GM19468 (cell line): ENCODE data around the gene ITPKB.

Source experiments
- ATAC-seq: cut with Tn5 transposase; IDR thresholded peaks from one replicate; pipeline ENCODE4 v1.9.1; 2021; ENCODE audit warnings: mild to moderate bottlenecking, moderate library complexity, moderate number of reproducible peaks; ENCODE audit not compliant: unreplicated experiment; ENCODE audit errors: extremely low read depth

ITPKB gene

DNA sequence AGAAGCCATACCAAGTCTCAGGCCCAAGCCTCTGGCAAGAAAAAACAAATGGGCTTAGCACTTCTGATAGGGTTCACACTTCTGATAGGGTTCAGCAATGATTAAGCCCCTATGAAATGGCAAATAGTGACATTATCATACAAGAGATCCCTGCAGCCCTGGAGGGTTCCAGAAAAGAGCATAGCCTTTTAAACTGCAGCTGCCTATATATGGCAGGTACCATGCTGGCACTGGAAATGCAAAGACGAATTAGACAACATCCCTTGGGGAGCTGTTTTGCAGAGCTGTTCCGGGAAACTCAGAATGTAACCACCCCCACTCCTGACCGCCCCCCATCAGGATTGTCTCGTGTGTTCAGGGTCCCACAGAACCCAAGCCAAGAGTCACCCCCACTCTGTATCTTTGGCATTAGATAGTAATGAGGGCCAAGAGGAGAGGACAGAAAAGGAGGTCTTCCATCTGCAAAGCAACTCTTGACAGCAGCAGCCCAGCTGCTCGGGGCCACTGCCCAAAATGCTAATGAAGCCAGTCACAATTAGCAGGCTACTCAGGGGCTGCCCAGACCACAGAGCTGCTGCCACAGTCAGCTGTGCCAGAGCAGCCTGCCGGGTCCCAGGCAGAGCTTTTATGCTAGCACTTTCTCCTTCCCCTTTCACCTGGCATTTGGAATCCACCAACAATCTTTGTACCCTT, 50.9 kb downstream of the ITPKB start:
- ATAC-seq: no peak

DNA sequence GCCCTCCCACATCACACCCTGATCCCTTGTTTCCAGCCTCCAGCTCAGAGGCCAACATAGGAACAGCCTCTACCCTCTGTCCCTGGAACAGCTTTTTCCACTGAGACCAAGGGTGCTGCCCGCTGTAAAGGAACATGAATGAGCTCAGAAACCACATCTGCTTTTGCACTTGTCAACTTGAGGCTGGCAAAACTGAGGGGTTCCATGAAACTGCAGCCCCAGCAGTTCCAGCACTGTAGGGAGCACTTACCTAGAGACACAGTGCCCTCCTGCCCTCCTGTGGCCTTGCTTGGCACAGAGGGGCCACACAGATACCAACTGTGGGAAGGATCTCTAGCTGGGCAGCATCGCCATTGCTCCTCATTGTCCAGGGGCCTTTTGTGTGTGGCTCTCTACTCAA, 51.7 kb downstream of the ITPKB start:
- no peak for ATAC-seq

DNA sequence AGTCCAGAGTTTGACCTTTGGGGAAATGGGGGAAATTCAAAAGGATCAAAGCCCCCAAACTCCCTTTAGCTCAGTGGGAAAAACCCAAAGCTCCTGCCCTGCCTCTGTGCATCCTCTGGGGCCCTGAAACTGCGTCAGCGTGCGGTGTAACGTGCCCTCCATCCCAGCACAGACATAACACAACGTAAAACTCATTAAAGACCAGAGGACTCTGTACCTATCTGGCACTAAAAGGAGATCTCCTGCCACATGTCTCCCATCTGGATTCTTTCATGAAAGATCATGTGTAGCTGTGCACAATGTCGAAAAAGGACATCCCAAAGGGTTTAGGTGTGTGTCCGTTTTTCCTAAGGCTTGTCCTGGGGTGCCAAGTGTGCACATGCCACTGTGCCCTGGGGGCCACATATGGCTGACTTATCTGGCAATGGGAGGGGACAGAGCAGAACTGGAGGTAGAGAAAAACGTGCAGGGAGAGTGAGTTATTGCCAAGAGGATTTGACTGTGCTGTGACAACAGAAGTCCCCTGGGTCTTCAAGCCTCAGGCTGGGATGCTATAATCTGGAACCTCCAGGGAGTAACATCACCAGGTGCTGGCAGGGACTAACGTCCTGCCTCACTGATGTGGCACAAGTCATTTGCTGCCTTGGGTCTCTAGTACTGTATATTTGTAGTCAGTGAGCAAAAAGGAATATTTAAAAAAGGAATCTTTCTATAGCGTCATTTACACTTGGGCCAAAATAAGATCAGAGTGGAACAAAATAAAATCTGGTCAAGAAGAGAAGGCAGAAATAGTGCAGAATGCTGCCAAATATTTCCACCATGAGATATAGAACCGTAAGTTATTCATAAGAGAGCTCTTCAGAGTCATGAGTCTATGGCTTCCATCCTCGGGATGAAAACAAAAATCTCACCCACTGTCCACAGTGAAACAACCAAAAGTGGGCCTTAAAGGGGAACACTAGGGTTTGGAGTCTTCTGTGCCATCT, 52.3 kb downstream of the ITPKB start:
- ATAC-seq: no peak

DNA sequence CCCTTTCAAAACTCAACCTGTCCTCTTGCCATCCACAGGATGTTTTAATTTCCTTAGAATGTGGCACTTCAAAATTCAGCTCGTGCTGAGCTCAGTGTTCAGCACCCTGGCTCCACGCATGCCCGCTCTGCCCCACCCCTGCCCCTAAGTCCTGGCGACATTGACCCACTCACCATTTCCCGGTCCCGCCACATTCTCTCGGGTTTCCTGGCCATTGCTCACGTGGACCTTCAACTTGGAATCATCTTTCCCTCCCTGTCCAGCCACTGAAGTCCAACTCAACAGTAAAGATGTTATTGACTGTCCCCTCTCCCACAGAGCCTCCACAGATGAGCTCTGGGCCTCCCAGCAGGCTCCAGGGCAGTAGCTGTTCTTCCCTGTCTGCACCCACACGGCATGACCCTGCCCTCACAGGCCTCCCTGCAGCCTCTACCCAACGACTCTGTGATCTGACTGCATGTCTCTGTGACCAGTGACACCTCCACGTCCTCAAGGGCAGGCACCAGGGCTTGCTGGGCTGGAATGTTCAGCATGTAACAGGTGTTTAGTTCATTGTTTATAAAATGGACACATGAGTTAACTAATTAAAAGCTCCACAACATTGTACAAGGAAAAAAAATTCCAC, 53.8 kb downstream of the ITPKB start:
- ATAC-seq: no peak

DNA sequence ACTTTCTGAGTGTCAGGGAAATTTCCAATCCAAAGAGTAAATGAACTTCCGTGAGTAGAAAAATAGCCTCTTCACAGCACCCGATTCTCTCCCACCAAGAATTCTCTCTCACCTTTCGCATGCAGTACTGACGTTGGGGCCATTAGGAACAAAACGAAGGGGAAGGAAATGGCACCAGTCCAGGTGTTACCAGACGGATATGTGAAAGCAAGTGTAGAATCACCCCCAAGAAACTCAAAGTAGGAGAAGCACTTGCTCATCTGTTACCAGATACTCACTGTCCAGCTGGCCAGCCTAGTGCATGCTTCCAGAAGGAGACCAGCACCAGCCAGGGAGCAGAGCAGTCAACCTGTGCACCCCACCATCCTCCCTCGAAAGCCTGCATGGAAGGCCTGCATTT, 55.1 kb downstream of the ITPKB start:
- no peak for ATAC-seq

DNA sequence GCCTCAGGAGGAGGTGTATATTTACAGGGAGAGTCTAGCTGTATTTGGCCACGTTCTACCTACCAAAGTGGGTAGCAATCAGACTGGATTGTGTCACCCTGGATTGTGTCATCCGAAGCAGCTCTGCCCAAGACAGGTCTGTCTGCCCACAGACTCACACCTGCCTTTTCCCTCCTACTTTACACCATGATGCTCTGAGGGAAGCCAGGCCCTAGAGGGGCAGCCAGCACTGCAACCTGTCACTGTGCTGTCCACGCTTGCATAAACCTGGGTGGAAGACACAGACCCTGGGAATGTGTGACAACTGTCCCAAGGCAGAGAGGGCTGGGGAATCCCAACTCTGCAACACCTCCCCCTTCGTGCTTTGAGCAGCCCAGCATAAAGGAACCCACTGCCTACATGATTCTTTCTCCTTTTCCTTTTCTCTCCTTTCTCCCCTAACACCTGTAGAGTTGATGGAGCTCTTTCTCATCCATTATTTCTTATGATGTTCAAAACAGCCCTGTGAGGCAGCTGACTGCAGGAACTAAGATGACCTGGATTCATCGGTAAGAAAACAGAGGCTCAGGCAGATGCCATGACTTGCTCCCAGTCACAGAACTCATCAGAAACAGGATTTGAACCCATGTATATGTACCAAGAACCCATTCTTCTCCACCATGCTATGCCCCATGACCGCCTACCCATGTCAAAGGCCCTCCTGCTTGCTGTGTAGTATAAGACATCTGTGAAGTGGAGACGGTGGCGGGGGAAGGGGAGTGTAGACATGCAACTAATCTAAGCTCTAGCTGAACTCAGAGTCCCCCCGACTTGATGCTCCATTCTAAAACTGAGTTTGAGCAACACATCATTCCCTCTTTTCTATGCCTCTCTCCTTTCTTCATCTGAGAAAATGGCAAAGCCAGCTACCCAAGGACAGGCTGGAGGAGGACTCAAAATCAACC, 55.9 kb downstream of the ITPKB start:
- ATAC-seq: no peak

DNA sequence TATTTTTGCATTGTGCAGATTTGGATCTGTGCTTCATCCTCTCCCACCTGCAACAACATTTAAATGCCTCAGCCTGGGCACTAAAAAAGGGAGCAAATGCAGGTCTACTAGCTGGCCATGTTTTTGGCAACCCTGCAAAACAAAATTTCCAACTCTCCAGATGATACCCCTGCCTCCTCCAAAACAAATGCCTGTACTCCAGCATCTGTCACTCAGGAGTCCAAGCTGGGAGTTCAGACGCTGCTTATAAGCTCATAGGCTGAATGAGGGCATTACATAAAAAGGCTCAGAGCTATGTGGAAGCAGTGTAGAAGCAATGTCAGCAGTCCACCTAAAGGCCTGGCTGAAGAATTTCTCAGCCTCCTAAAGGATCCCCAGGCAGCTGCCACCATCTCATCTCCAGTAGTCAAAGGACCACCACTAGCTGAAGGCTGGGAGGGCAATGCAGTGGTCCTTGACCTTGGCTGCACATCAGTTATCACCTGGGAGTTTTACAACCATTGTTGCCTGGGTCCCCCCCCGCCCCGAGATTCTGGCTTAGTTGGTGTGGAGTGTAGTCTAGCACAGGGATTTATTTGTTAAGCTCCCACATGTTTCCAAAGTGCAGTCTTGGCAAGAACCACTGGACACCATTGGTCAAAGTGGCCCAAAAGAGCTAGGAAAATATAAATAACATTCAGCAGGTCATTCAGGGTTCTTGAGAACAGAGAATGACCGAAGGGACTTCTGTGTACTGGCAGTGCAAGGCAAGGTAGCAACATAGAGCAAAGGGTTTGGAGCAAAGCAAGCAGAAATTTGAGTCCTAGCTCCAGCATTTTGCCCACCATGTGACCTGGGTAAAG, 57.2 kb downstream of the ITPKB start:
- no peak for ATAC-seq

DNA sequence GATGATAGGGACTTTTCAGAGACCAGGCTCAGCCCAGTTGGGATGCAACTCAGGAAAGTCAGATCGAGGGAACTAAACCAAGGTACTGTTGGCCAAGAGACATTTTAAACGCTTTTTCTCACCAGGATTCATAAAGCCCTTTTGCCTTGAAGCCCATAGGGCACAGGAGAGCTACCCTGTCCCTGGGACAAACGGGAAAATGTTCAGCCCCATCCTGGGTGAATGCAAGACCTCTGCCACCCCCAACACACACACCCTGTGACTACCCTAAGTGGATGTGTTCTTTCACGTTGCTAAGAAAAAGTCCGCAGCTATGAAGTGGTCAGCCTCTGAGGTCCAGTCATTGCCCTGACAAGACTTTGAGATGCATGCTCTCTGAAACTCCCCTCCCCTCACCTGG, 58.4 kb downstream of the ITPKB start:
- no peak for ATAC-seq

DNA sequence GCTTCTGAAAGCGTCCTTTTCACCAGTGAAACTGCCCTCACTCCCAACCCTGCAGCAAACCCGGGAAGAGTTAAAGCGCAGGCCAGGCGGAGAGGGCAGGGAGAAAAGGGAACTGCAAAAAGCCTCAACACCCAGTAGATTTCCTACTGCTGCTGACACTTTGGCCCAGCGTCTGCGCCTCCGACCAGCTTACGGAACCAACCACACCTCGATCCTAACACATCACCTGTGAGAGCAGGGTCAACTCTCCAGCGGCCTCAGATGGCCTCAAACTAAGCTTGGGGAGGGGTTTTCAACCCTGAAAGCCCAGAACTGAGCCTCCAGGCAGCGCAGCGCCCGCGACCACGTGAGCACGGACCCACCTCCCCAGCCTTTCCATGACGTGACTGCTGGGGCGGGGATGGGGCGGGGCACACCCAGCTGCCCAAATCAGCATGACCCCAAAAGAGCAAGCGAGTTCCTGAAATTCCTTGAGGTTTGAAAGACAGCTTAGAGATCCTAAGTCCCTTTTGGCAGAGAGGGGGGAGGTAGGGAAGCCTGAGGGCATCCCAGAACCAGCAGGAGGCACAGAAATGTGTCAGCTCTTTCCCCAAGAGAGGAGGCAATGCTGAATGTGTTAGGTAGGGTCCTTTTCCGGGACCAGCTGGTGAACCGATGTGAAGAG, 59.1 kb downstream of the ITPKB start:
- ATAC-seq: no peak

DNA sequence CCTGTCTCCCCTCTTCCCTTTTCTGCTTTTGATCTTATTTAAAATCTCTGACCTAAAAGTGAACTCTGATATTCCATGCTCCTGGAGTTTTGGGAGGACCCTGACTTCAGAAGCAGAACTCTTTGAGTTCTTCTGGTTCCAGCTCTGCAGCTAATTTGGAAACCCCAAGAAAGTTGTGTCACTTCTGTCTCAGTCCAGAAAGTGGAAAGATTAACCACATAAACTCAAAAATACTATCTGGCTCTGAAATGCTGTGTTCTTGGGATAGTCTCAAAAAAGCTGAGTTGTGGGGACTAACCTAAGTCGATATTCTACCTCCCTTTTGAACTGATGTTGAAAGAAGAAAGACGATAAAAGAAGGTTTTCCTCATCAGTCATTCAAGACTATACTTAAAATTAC, 59.8 kb downstream of the ITPKB start:
- ATAC-seq: no peak

DNA sequence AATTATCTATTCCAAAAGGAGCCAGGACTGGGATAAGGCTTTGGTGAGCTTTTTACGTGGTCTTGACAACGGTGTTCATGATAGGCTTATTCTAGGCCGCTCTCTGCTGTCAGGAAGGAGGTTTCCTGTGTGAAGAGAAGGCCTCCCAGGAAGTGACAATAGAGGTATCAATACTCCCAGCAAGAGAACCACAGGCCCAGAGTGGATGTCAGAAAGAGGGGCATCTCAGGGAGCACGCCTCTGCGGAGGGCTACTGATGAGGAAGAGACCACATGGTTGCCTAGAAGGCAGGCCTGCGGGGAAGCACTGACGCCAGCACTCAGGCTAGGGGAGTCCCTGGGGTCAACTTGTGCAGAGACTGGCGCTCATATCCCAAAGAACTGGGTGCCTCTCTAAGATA, 60.4 kb downstream of the ITPKB start:
- ATAC-seq: no peak

DNA sequence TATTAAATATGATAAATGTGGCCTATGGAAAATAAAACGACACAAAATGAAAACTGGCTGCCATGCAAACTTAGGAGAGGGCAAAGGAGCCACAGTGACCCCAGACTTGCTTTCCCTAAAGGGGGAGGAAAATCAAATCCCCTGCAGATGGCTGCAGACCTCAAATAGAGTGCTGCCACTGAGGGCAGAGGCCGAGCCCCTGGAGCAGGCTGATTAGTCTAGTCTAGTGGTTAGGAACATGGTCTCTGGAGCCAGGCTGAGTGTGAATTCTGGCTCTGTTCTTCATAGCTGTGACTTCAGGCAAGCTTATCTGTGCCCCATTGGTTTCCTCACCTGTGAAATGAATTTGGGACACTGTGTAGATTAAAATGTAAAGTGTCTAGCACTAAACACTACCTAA, 60.8 kb downstream of the ITPKB start:
- no peak for ATAC-seq

DNA sequence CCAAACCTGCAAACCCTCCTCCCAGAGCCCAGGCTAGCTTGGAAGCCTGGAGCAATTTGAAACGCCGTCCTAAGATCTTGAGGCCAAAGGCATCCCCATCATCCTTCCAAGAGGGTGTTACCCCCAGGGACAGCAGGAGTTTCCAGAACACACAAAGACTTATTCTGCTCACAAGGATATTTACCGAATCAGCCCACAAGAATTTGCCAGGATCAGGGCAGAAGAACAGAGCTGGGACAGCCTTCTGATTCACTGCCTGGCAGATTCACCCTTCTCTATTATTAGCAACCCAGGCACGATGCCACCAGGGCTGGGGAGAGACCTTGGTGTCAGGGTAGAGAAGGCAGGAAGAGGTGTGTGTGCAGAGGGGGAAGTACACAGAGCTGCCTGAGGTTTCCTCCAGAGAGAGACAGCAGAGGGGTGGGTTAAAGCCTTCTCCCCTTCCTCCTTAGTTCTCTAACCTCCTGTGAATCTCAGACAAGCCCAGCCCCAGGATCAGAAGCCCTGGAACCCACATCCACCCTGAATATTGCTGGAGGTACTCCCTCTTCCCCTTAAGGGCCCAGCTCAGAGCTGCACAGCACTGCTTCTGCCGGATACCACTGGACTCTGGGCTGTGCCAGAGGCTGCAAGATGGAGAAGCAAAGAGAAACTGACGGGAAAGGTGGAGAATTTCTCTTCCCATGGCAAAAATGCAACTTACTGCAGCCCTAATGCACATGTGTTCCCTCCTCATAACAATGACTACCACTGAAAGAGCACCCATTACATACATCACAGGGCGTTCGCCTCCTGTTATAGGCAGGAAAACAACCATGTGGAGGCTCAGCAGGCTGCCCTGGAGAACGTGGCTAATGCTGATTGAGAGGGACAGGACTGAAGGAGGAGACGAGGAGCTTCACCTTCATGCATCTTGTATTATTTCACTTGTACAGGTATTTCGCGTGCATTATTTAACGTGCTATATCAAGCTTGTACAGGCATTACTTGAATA, 61.8 kb downstream of the ITPKB start:
- ATAC-seq: no peak

DNA sequence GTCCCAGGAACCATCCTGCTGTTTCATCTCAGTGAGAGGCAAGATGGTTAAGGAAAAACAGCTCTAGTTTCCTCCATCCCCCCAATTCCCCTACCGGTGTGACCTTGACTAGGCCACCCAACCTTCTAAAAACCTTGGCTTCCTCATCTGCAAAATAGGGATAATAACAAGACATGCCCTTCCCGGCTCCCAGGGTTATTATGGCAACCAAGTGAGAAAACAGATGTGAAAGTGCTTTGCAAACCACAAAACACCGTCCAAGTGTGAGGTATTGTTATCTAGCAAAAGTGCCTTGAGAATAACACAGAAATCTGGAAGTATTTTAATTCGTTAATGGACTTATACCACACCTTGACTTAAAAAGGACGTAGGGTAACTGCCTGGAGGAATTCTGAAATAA, 62.7 kb downstream of the ITPKB start:
- ATAC-seq: no peak

DNA sequence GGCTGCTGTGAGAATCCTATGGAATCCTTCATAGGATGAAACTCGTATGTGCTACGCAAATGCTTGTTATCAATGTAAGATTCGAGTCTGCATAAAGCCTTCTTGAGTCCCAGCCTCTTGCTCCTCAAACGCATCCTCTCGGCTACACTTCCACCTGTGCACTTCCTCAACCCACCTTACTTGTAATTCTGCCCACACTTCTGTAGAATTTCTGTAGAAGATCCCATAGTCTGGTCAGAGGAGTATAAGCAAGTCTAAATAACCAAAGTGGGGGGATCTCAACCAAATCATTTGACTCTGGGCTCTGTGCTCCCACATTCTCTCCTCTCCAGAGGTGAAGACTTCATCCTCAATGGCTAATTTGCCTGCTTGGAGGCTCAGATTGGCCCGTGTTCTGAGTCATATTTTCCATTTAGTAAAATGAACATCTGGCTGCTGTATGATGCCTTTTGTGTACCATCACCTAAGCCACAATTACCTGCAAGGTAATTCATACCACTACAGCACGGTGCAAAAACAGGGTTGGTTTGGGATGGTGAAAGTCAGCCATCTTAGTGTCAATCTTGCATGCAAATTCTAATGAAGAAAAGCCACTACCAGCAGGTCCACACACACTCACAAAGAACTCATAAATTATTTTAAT, 63.2 kb downstream of the ITPKB start:
- no peak for ATAC-seq

DNA sequence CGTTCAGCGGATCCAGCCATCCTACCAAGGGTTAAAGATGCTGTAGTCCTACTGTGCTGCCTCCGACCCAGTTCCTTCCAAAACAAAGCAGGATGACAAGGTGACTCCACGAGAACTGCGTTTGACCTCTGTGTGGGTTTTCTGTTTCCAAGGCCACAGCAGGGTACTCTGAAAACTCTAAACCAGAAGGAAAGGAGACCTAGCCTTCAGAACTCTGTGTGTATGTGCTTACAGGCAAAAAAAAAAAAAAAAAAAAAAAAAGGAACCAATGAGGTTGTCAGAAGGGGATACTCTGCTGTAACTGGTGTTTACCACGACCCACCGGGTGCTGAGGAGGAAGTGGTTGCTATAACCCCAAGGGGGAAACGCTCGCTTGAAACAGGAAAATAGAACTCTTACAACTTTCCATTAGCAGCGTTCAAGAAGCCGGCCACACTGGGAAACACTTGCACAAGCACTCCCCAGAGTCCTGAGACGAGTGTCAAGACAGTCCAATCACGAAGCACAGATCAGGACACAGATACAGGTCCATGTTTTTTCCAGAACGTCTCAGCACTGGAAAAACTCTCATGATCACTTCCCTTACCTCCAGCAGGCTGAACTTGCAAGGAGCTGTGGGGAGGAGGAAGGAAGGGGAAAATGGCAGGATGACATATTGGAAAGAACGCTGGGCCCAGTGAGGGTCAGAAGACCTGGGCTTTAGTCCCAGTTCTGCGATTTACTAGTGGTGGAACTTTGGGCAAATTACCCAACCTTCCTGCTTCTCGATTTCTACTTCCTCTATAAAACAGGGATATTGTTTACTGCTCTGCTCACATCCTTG, 64.0 kb downstream of the ITPKB start:
- peak; percentile 67 for ATAC-seq
